GM23248 (cell line): ENCODE data around the gene PSMG1.

ENCODE experiments used
- EZH2 ChIP-seq: fragments of 200-600 bp; sonication (generic); IDR thresholded peaks from 2 replicates; pipeline ENCODE4 v1.6.1; 2018; ENCODE audit warnings: antibody characterized with exemption, mild to moderate bottlenecking; ENCODE audit not compliant: insufficient read depth, poor library complexity, severe bottlenecking
- EZH2phosphoT487 ChIP-seq: fragments of 200-600 bp; sonication (generic); IDR thresholded peaks from 2 replicates; pipeline ENCODE4 v1.6.1; 2018; ENCODE audit warnings: antibody characterized with exemption, moderate library complexity, mild to moderate bottlenecking, low read depth; ENCODE audit not compliant: insufficient read depth

DNA sequence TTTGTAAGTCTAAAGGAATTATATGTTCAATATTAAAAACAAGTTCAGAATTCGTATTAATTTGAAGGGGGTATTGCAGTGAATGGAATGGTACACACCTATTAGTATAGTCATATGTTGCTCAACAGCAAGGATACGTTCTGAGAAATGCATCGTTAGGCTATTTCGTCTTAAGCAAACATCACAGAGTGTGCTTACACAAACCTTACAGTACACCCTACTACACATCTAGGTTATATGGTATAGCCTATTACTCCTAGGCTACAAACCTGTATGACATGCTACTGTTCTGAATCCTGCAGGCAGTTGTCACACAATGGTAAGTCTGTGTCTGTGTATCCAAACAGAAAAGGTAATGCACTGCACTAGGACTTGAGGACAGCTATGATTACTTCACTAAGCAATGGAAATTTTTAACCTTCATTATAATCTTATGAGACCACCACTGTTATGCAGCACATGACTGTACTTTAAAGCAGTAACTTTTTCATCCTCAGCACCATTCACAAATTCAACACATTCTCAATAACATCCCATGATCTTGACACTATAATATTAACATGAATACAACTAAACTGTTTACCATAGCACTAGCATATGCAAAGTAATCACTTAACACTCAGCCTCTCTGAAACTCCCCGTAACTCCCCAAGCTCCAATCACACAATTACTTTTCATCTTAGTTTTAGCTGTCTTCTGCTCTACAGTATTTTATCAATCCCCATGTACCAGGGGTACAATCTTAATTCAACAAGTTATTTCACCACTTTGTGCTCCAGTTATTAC lies 14.4 kb upstream of the PSMG1 start:
- TF ChIP-seq EZH2phosphoT487 (no peak), EZH2 (no peak)
